ENCODE results near the gene OSBPL9. TPM values are rescaled to one million over a fixed set of nuclear protein-coding genes. Genes with fewer than 3 reads are reported as not detected.

The OSBPL9 gene
- total and polyA plus RNA-seq, 8 donors: 30.7 to 51.0 (median 35.6) TPM

- TF ChIP-seq, protein P1, sequence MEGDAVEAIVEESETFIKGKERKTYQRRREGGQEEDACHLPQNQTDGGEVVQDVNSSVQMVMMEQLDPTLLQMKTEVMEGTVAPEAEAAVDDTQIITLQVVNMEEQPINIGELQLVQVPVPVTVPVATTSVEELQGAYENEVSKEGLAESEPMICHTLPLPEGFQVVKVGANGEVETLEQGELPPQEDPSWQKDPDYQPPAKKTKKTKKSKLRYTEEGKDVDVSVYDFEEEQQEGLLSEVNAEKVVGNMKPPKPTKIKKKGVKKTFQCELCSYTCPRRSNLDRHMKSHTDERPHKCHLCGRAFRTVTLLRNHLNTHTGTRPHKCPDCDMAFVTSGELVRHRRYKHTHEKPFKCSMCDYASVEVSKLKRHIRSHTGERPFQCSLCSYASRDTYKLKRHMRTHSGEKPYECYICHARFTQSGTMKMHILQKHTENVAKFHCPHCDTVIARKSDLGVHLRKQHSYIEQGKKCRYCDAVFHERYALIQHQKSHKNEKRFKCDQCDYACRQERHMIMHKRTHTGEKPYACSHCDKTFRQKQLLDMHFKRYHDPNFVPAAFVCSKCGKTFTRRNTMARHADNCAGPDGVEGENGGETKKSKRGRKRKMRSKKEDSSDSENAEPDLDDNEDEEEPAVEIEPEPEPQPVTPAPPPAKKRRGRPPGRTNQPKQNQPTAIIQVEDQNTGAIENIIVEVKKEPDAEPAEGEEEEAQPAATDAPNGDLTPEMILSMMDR (IDR thresholded peaks at IDR 0.05): no peak
- Histone ChIP-seq H3K4me1 (peaks cover 3 to 8% (median 5%) of the 10 kb centered on the region in 3 donors), H3K27me3 (no peaks in the 10 kb centered on the region), H3K9me3 (no peaks in the 10 kb centered on the region), H3K27ac (no peak overlapping the region), H3K36me3 (no peaks in the 10 kb centered on the region), H3K4me3 (no peak overlapping the region)
- no peak for ATAC-seq
- intact Hi-C loops (cut with DNase I): no loop called here
- 94% methylated on average over 7 of the region's 7 CpGs for WGBS, 2 donors
- DNase-seq: no peak
- no peak for FAIRE-seq
Measured at GRCh38 chr1:51634618-51635017, 17.7 kb downstream of the OSBPL9 start.

GRCh38 chr1:51635615-51636014 is 18.7 kb downstream of the OSBPL9 start:
- DNase-seq (no peak), FAIRE-seq (no peak), ATAC-seq (no peak)
- TF ChIP-seq, protein P1 (IDR thresholded peaks at IDR 0.05): no peak
- intact Hi-C loops (cut with DNase I): no loop called here
- WGBS, 2 donors: 32 to 37% methylated on average over 3 of the region's 3 CpGs
- no peaks in the 10 kb centered on the region for H3K9me3 ChIP-seq
- H3K4me1 ChIP-seq: peaks cover 3 to 12% (median 8%) of the 10 kb centered on the region in 3 donors
- H3K27me3 ChIP-seq: no peaks in the 10 kb centered on the region
- no peak overlapping the region for H3K27ac ChIP-seq
- no peaks in the 10 kb centered on the region for H3K36me3 ChIP-seq
- no peak overlapping the region for H3K4me3 ChIP-seq

DNA sequence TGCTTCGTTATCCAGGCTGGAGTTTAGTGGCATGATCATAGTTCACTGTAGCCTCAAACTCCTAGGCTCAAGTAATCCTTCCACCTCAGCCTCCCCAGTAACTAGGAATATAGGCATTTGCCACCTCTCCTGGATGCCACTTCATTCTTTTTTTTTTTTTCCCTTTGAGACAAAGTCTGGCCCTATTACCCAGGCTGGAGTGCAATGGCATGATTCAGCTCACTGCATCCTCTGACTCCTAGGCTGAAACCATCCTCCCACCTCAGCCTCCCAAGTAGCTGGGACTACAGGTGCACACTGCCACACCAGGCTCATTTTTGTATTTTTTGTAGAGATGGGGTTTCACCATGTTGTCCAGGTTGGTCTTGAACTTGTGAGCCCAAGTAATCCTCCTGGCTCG is 19.3 kb downstream of the OSBPL9 start:
- no peak for DNase-seq
- TF ChIP-seq, protein P1 (IDR thresholded peaks at IDR 0.05): no peak
- Histone ChIP-seq H3K9me3 (no peaks in the 10 kb centered on the region), H3K27ac (no peak overlapping the region), H3K4me3 (no peak overlapping the region), H3K27me3 (no peaks in the 10 kb centered on the region), H3K4me1 (peaks cover 3 to 12% (median 8%) of the 10 kb centered on the region in 3 donors), H3K36me3 (no peaks in the 10 kb centered on the region)
- no peak for FAIRE-seq
- intact Hi-C loops (cut with DNase I): no loop called here
- WGBS, 2 donors: 93 to 96% methylated on average over 2 of the region's 2 CpGs
- no peak for ATAC-seq

- H3K27ac ChIP-seq: no peak overlapping the region
- peaks cover 3 to 17% (median 8%) of the 10 kb centered on the region in 3 donors for H3K4me1 ChIP-seq
- TF ChIP-seq, protein P1 (IDR thresholded peaks at IDR 0.05): no peak
- FAIRE-seq: no peak
- H3K4me3 ChIP-seq: no peak overlapping the region
- no peaks in the 10 kb centered on the region for H3K9me3 ChIP-seq
- H3K27me3 ChIP-seq: no peaks in the 10 kb centered on the region
- DNase-seq: no peak
- no peaks in the 10 kb centered on the region for H3K36me3 ChIP-seq
- intact Hi-C loops (cut with DNase I): no loop called here
- 87 to 90% methylated on average over 6 of the region's 6 CpGs for WGBS, 2 donors
- peak in 1 of 4 donors; percentile 41 for ATAC-seq
Measured at GRCh38 chr1:51636764-51637522, 20.1 kb downstream of the OSBPL9 start.

GRCh38 chr1:51638350-51638749 is 21.5 kb downstream of the OSBPL9 start:
- no peak for FAIRE-seq
- H3K27ac ChIP-seq: no peak overlapping the region

More at GRCh38 chr1:51638350-51638749, 21.5 kb downstream of the OSBPL9 start:
- Histone ChIP-seq H3K36me3 (no peaks in the 10 kb centered on the region), H3K4me1 (peaks cover 8 to 27% (median 9%) of the 10 kb centered on the region in 3 donors), H3K4me3 (no peak overlapping the region), H3K9me3 (no peaks in the 10 kb centered on the region), H3K27me3 (no peaks in the 10 kb centered on the region)
- TF ChIP-seq, protein P1 (IDR thresholded peaks at IDR 0.05): no peak
- 95 to 99% methylated on average over 3 of the region's 3 CpGs for WGBS, 2 donors
- intact Hi-C loops (cut with DNase I): no loop called here
- DNase-seq (no peak), ATAC-seq (no peak)

All from pancreas (tissue), 10 donors.